Mesendoderm (in vitro differentiated cells): ENCODE results near the gene ORC3.

Source experiments
- DNase-seq: peaks from one replicate; pipeline ENCODE4 v3.0.0; 2013
- H2AK5ac ChIP-seq: 2 replicates; pipeline ENCODE4 v1.6.1; 2013; ENCODE audit warnings: low read length, inconsistent platforms
- H2BK120ac ChIP-seq: 2 replicates; pipeline ENCODE4 v1.6.1; 2013; ENCODE audit warnings: low read depth, mild to moderate bottlenecking, low read length, moderate library complexity, mixed read lengths
- H2BK15ac ChIP-seq: replicated peaks from 2 replicates; pipeline ENCODE4 v1.6.1; 2013; ENCODE audit warnings: low read depth, mild to moderate bottlenecking, moderate library complexity
- H2BK5ac ChIP-seq: 2 replicates; pipeline ENCODE4 v1.6.1; 2013; ENCODE audit warnings: low read length, inconsistent platforms
- H3K18ac ChIP-seq: 2 replicates; pipeline ENCODE4 v1.6.1; 2013; ENCODE audit warnings: mild to moderate bottlenecking, low read length, mixed read lengths
- H3K23ac ChIP-seq: one replicate; pipeline ENCODE4 v1.6.1; 2013; ENCODE audit warnings: low read length
- H3K27ac ChIP-seq: 2 replicates; pipeline ENCODE4 v1.5.1; 2013; ENCODE audit warnings: low read depth, mild to moderate bottlenecking, inconsistent platforms, low read length, moderate library complexity
- H3K27me3 ChIP-seq: 2 replicates; pipeline ENCODE4 v1.6.1; 2013; ENCODE audit warnings: low read length, control low read depth, mild to moderate bottlenecking, inconsistent platforms; ENCODE audit not compliant: insufficient read depth, poor library complexity
- H3K36me3 ChIP-seq: 2 replicates; pipeline ENCODE4 v1.6.1; 2013; ENCODE audit warnings: low read length, inconsistent platforms; ENCODE audit not compliant: control insufficient read depth, insufficient read depth
- H3K4ac ChIP-seq: one replicate; pipeline ENCODE4 v1.6.1; 2013; ENCODE audit warnings: low read depth, mild to moderate bottlenecking, low read length, moderate library complexity
- H3K4me1 ChIP-seq: 2 replicates; pipeline ENCODE4 v1.6.1; 2013; ENCODE audit warnings: low read depth, low read length, inconsistent platforms; ENCODE audit not compliant: control insufficient read depth
- H3K4me2 ChIP-seq: 2 replicates; pipeline ENCODE4 v1.6.1; 2013; ENCODE audit warnings: low read length
- H3K4me3 ChIP-seq: 2 replicates; pipeline ENCODE4 v1.5.1; 2013; ENCODE audit warnings: mild to moderate bottlenecking, low read length
- H3K56ac ChIP-seq: one replicate; pipeline ENCODE4 v1.6.1; 2013; ENCODE audit warnings: low read length
- H3K79me1 ChIP-seq: 2 replicates; pipeline ENCODE4 v1.6.1; 2013; ENCODE audit warnings: low read length, inconsistent platforms
- H3K79me2 ChIP-seq: 2 replicates; pipeline ENCODE4 v1.6.1; 2013; ENCODE audit warnings: mild to moderate bottlenecking, low read length; ENCODE audit not compliant: control insufficient read depth, insufficient read depth
- H3K9ac ChIP-seq: 2 replicates; pipeline ENCODE4 v1.6.1; 2013; ENCODE audit warnings: low read length, inconsistent platforms
- H4K5ac ChIP-seq: one replicate; pipeline ENCODE4 v1.6.1; 2013; ENCODE audit warnings: low read length
- H4K8ac ChIP-seq: one replicate; pipeline ENCODE4 v1.6.1; 2013; ENCODE audit warnings: low read depth, mild to moderate bottlenecking, control low read depth, low read length, moderate library complexity
- WGBS: extraction: QIAGEN DNeasy Blood & Tissue Kit; methylation state at CpG from one replicate; pipeline ENCODE4 v1.1.7; 2013; ENCODE audit warnings: low lambda C conversion rate, missing lambda C conversion rate; ENCODE audit not compliant: insufficient coverage; ENCODE audit errors: extremely low coverage; 5-methylcytosine and 5-hydroxymethylcytosine counted together

The ORC3 gene

GRCh38 chr6:87544474-87544735, 45.5 kb upstream of the ORC3 start:
- no peak for DNase-seq
- peaks cover 2% of the 10 kb centered on the region for H3K36me3 ChIP-seq
- no peak overlapping the region for H2AK5ac ChIP-seq
- no peak overlapping the region for H3K27ac ChIP-seq
- no peak overlapping the region for H3K4me2 ChIP-seq
- H2BK5ac ChIP-seq = no peak overlapping the region
- no peak overlapping the region for H3K18ac ChIP-seq
- no peak overlapping the region for H2BK15ac ChIP-seq
- H3K4me3 ChIP-seq = no peak overlapping the region
- no peaks in the 10 kb centered on the region for H3K27me3 ChIP-seq
- no CpG with 5 or more reads among the region's 1 CpG for WGBS
- no peak overlapping the region for H4K5ac ChIP-seq
- no peak overlapping the region for H3K56ac ChIP-seq
- no peaks in the 10 kb centered on the region for H3K4me1 ChIP-seq
- no peak overlapping the region for H2BK120ac ChIP-seq
- H3K4ac ChIP-seq = no peak overlapping the region
- H4K8ac ChIP-seq = no peak overlapping the region
- H3K79me2 ChIP-seq = no peaks in the 10 kb centered on the region
- no peak overlapping the region for H3K9ac ChIP-seq
- no peak overlapping the region for H3K23ac ChIP-seq
- no peaks in the 10 kb centered on the region for H3K79me1 ChIP-seq

DNA sequence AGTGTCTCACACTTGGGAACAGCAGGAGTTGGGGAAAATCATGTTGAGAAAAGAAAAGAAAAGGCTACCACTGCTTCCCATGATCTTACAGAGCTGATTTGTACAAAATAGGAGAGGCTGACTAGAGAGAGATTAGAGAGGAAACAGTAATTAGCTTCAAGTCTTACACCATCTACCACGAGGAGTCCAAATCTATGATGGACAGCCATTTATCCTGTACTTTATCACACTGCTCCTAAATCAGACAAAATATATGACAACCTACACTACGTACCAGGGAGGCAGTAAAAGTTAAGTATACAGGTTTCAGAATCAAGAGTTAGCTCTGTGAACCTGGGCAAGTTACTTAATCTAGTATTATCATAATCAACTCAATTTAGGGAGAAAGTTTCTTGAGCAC, 38.1 kb upstream of the ORC3 start:
- H3K36me3 ChIP-seq = no peaks in the 10 kb centered on the region
- H2BK5ac ChIP-seq = no peak overlapping the region
- H3K27me3 ChIP-seq = no peaks in the 10 kb centered on the region
- H3K4me3 ChIP-seq = no peak overlapping the region
- H3K79me1 ChIP-seq = peaks cover 2% of the 10 kb centered on the region
- H4K8ac ChIP-seq = no peak overlapping the region
- peak; percentile 43 for DNase-seq
- no CpG with 5 or more reads among the region's 2 CpGs for WGBS
- H3K18ac ChIP-seq = no peak overlapping the region
- H2BK120ac ChIP-seq = no peak overlapping the region
- no peaks in the 10 kb centered on the region for H3K4me1 ChIP-seq
- no peak overlapping the region for H3K23ac ChIP-seq
- peak overlapping the region; percentile 25 for H3K27ac ChIP-seq
- no peak overlapping the region for H2BK15ac ChIP-seq
- no peak overlapping the region for H4K5ac ChIP-seq
- H3K9ac ChIP-seq = no peak overlapping the region
- H3K4me2 ChIP-seq = no peak overlapping the region
- H3K79me2 ChIP-seq = no peaks in the 10 kb centered on the region
- no peak overlapping the region for H3K4ac ChIP-seq
- H3K56ac ChIP-seq = no peak overlapping the region
- H2AK5ac ChIP-seq = no peak overlapping the region

DNA sequence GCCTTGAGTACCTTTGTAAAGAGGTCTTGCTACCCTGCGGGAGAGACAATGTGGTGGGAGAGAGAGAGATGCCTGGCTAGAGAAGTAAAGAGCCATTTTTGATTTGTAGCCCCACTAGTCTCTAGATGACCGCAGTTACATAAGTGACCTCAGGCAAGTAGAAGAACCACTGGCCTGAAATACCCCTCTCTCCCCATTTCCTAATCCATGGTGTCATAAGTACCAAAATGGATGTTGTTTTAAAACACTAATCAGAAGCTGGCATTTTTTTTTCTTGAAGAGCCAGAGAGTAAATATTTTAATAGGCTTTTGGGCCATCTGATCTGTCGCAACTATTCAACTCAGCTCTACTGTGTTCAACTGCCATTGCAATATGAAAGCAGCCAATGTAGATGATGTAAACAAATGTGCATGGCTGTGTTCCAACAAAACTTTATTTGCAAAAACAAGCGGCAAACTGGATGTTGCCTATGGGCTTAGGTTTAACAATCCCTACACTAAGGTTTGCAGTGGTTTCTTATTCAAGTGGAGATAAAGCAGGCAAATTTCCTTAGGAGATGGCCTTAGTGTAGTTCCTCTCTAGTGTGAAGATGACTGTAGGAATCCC, 36.7 kb upstream of the ORC3 start:
- H3K27me3 ChIP-seq = no peaks in the 10 kb centered on the region
- no peaks in the 10 kb centered on the region for H3K36me3 ChIP-seq
- H3K4ac ChIP-seq = no peak overlapping the region
- H3K9ac ChIP-seq = no peak overlapping the region
- no peak overlapping the region for H2BK15ac ChIP-seq
- no peak for DNase-seq
- H4K5ac ChIP-seq = no peak overlapping the region
- H3K56ac ChIP-seq = no peak overlapping the region
- H3K4me3 ChIP-seq = no peak overlapping the region
- no peaks in the 10 kb centered on the region for H3K79me2 ChIP-seq
- no peak overlapping the region for H2BK5ac ChIP-seq
- no peak overlapping the region for H2AK5ac ChIP-seq
- no peak overlapping the region for H3K23ac ChIP-seq
- peaks cover 2% of the 10 kb centered on the region for H3K79me1 ChIP-seq
- H3K27ac ChIP-seq = no peak overlapping the region
- no peak overlapping the region for H4K8ac ChIP-seq
- no peaks in the 10 kb centered on the region for H3K4me1 ChIP-seq
- no peak overlapping the region for H3K4me2 ChIP-seq
- H2BK120ac ChIP-seq = no peak overlapping the region
- H3K18ac ChIP-seq = no peak overlapping the region
- no CpG with 5 or more reads among the region's 4 CpGs for WGBS

- no peaks in the 10 kb centered on the region for H3K4me1 ChIP-seq
- H3K9ac ChIP-seq = no peak overlapping the region
- no peak overlapping the region for H4K5ac ChIP-seq
- no peak overlapping the region for H3K18ac ChIP-seq
- H3K79me2 ChIP-seq = no peaks in the 10 kb centered on the region
- H2BK5ac ChIP-seq = no peak overlapping the region
- no peak overlapping the region for H2AK5ac ChIP-seq
- no peak overlapping the region for H3K27ac ChIP-seq
- no peak overlapping the region for H3K4ac ChIP-seq
- DNase-seq = no peak
- no peak overlapping the region for H2BK15ac ChIP-seq
- no peak overlapping the region for H2BK120ac ChIP-seq
- H3K27me3 ChIP-seq = no peaks in the 10 kb centered on the region
- H3K79me1 ChIP-seq = peaks cover 2% of the 10 kb centered on the region
- H3K4me3 ChIP-seq = no peak overlapping the region
- H4K8ac ChIP-seq = no peak overlapping the region
- no peak overlapping the region for H3K4me2 ChIP-seq
- no peaks in the 10 kb centered on the region for H3K36me3 ChIP-seq
- H3K56ac ChIP-seq = no peak overlapping the region
- no peak overlapping the region for H3K23ac ChIP-seq
Measured at GRCh38 chr6:87555506-87555905, 34.4 kb upstream of the ORC3 start.

GRCh38 chr6:87558446-87558845, 31.5 kb upstream of the ORC3 start:
- Histone ChIP-seq H2BK15ac (no peak overlapping the region), H3K79me2 (no peaks in the 10 kb centered on the region), H3K27me3 (no peaks in the 10 kb centered on the region), H3K36me3 (no peaks in the 10 kb centered on the region), H2AK5ac (no peak overlapping the region), H4K8ac (no peak overlapping the region), H3K4me2 (no peak overlapping the region), H3K23ac (no peak overlapping the region), H3K56ac (no peak overlapping the region), H3K79me1 (peaks cover under 1% of the 10 kb centered on the region), H3K4ac (no peak overlapping the region), H3K27ac (no peak overlapping the region), H3K4me3 (no peak overlapping the region), H3K4me1 (no peaks in the 10 kb centered on the region), H3K9ac (no peak overlapping the region), H2BK120ac (no peak overlapping the region), H2BK5ac (no peak overlapping the region), H4K5ac (no peak overlapping the region), H3K18ac (no peak overlapping the region)
- DNase-seq = no peak

DNA sequence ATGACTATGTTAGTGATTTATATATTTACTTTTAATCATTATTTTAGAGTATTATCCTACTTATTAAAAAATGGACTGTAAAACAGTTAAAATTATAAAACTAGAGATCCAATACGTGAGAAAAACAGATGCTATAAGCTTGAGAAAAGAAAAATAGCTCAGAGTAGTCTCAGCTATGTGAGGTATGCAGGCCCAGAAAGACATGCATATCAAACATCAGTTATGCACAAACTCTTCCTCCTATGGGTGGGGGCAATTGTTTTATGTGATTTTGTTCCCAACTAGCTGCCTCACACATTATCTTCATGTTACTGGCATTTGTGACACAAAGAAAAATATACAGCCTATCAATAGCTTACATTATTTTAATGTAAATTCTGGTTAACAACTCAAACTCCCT, 28.9 kb upstream of the ORC3 start:
- H3K27ac ChIP-seq = no peak overlapping the region

More for the DNA sequence above, 28.9 kb upstream of the ORC3 start:
- Histone ChIP-seq H4K5ac (no peak overlapping the region), H3K4ac (no peak overlapping the region), H3K4me1 (no peaks in the 10 kb centered on the region), H4K8ac (no peak overlapping the region), H3K23ac (no peak overlapping the region), H3K27me3 (no peaks in the 10 kb centered on the region), H3K4me2 (no peak overlapping the region), H2AK5ac (no peak overlapping the region), H3K56ac (no peak overlapping the region), H2BK15ac (no peak overlapping the region), H2BK5ac (no peak overlapping the region), H3K18ac (no peak overlapping the region), H3K9ac (no peak overlapping the region), H2BK120ac (no peak overlapping the region), H3K4me3 (no peak overlapping the region), H3K79me2 (no peaks in the 10 kb centered on the region), H3K36me3 (no peaks in the 10 kb centered on the region), H3K79me1 (no peaks in the 10 kb centered on the region)
- DNase-seq = peak; percentile 31
- WGBS = no CpG with 5 or more reads among the region's 1 CpG
